Measurements from ENCODE around the gene KIF3C.
"Not testable (repeated sequence)": the region's sequence is repeated elsewhere in the genome, so short reads cannot be mapped to it uniquely, and the experiment has no call there.

KIF3C gene

GRCh38 chr2:25960396-25960795 lies 21.9 kb downstream of the KIF3C start:
- DNase-seq (ENCODE audit: low read depth), result no peak

- DNase-seq (ENCODE audit: low read depth), result not testable (repeated sequence)
Measured at GRCh38 chr2:25958611-25959010, 23.7 kb downstream of the KIF3C start.

GRCh38 chr2:25957743-25958142 lies 24.6 kb downstream of the KIF3C start:
- DNase-seq (ENCODE audit: low read depth), result no peak

GRCh38 chr2:25955869-25956535 lies 26.3 kb downstream of the KIF3C start:
- DNase-seq (ENCODE audit: low read depth), result no peak

- no peak for DNase-seq (ENCODE audit: low read depth)
Measured at GRCh38 chr2:25955036-25955435, 27.3 kb downstream of the KIF3C start.

- DNase-seq (ENCODE audit: low read depth), result no peak
Measured at GRCh38 chr2:25954199-25954752, 28.0 kb downstream of the KIF3C start.

GRCh38 chr2:25951071-25951547 lies 31.2 kb downstream of the KIF3C start:
- peak; percentile 41 for DNase-seq (ENCODE audit: low read depth)

GRCh38 chr2:25948437-25948836 lies 33.9 kb downstream of the KIF3C start:
- no peak for DNase-seq (ENCODE audit: low read depth)

- DNase-seq (ENCODE audit: low read depth), result no peak
Measured at GRCh38 chr2:25941042-25941441, 41.3 kb downstream of the KIF3C start.

GRCh38 chr2:25939257-25939668 lies 43.0 kb downstream of the KIF3C start:
- no peak for DNase-seq (ENCODE audit: low read depth)

GRCh38 chr2:25938345-25938744 lies 44.0 kb downstream of the KIF3C start:
- no peak for DNase-seq (ENCODE audit: low read depth)

GRCh38 chr2:25936889-25937545 lies 45.3 kb downstream of the KIF3C start:
- DNase-seq (ENCODE audit: low read depth), result no peak

GRCh38 chr2:25933622-25934021 lies 48.7 kb downstream of the KIF3C start:
- no peak for DNase-seq (ENCODE audit: low read depth)

GRCh38 chr2:25929789-25930473 lies 52.4 kb downstream of the KIF3C start:
- no peak for DNase-seq (ENCODE audit: low read depth)

GRCh38 chr2:25928668-25929067 lies 53.6 kb downstream of the KIF3C start:
- no peak for DNase-seq (ENCODE audit: low read depth)

- no peak for DNase-seq (ENCODE audit: low read depth)
Measured at GRCh38 chr2:25926984-25927756, 55.1 kb downstream of the KIF3C start.

GRCh38 chr2:25922501-25922900 lies 59.8 kb downstream of the KIF3C start:
- no peak for DNase-seq (ENCODE audit: low read depth)

GRCh38 chr2:25920786-25921415 lies 61.4 kb downstream of the KIF3C start:
- DNase-seq (ENCODE audit: low read depth), result no peak

- DNase-seq (ENCODE audit: low read depth), result no peak
Measured at GRCh38 chr2:25920336-25920735, 62.0 kb downstream of the KIF3C start.

- DNase-seq (ENCODE audit: low read depth), result no peak
Measured at GRCh38 chr2:25917832-25918231, 64.5 kb downstream of the KIF3C start.

GRCh38 chr2:25917411-25917810 lies 64.9 kb downstream of the KIF3C start:
- not testable (repeated sequence) for DNase-seq (ENCODE audit: low read depth)
